Ureter (tissue), 1 donor: Measurements from ENCODE around the gene TRAF3. TPM values are rescaled to one million over a fixed set of nuclear protein-coding genes. Genes with fewer than 3 reads are reported as not detected.

ENCODE experiments used
- DNase-seq: peaks from one replicate; pipeline ENCODE4 v3.0.0-alpha.2; 2020; ENCODE audit warnings: low spot score
- total RNA-seq: library from RNA; stranded (reverse); gene quantifications from one replicate; pipeline ENCODE4 v1.2.4, GENCODE V29; 2023
- donor health status: DM: yes; HTN: yes; CAD: no.

Gene TRAF3
- 29.9 TPM for total RNA-seq

DNA sequence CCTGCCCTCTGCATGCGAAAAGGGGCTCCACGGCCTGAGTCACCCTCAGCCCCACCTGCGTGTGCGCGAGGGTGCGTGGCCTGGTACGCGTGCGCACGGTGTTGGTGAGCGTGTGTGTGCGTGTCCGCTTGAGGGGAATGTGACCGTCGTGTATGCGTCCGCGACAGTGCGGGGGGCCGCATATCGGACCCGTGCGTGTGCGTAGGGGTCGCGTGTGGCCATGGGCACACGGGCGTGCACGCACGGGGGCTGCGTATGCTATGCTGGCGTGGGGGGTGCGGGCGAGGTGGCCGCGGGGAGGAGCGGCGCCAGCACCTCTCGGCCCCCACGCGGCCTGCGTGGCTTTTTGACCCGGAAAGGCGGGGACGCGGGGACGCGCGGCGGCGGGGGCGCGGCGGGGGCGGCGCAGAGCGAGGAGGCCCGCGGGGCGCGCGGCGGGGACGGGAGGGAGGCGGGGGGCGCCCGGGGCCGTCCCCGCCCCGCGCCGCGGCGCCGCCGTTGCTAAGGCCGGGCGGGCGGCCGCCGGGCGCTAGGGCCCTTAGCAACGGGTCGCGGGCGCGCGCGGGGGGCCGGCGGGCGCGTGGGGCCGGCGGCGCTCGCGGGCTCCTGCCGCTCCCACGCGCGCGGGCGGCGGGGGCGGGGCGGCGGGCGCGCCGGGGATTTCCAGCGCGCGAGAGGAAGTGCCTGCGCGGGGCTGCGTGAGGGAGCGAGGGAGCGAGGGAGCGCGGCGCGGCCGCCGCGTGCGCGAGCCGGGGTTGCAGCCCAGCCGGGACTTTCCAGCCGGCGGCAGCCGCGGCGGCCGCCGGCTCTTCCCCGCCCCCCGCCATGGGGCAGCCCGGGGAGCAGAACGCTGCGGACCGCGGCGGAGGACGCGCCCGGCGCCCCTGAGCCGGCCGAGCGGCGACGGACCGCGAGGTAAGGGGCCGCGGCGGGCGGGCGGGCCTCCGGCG, at the start of gene TRAF3:
TSS of gene TRAF3 (plus strand) at position 689 of the 950 bp plus-strand sequence. CDS start 92,753 bp downstream, outside the sequence.
- peak; percentile 69 for DNase-seq

GRCh38 chr14:102728501-102728900, 48.7 kb upstream of the TRAF3 start:
- DNase-seq = no peak

DNA sequence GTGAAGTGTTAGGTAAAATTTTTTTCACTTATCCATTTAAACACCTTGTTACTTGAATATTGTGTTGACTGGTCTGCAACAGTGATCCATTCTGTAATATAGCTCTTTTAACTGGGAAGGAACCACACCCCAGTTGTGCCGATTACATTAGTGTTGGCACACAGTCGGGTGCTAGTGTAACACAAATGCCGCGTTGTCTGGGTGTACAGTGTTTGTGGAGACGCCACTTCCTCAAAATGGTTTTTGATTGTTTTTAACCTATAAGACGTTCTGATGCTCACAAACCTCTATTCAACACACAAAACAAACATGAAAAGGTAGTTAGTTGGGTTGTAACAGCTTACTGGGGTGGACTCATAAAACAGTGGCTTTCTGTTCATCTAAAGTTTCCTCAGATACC, 48.0 kb upstream of the TRAF3 start:
- no peak for DNase-seq

DNA sequence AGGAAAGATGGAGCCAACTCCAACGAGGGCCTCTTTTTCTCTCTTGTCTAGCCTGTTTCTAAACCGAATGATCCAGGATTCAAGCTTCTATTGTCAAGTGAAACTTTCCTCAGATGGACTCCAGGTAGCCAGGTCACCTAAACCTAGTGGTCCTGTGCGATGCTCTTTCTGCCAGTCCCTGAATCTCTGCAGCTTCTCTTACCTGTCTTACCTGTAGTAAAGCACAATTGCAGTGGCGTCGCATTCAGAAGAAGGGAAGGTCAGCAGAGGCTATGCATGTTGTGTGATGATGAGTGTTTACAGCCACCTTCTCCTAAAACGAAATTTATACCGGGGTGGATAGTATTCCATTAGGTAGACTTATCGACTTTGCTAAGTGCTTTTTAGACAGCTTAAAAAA, 47.4 kb upstream of the TRAF3 start:
- DNase-seq = no peak

GRCh38 chr14:102731101-102731870, 46.0 kb upstream of the TRAF3 start:
- DNase-seq = no peak

- DNase-seq = no peak
Observed at GRCh38 chr14:102731871-102732800, 45.1 kb upstream of the TRAF3 start.

- no peak for DNase-seq
Observed at GRCh38 chr14:102732924-102733323, 44.3 kb upstream of the TRAF3 start.

- no peak for DNase-seq
Observed at GRCh38 chr14:102733326-102733725, 43.9 kb upstream of the TRAF3 start.

DNA sequence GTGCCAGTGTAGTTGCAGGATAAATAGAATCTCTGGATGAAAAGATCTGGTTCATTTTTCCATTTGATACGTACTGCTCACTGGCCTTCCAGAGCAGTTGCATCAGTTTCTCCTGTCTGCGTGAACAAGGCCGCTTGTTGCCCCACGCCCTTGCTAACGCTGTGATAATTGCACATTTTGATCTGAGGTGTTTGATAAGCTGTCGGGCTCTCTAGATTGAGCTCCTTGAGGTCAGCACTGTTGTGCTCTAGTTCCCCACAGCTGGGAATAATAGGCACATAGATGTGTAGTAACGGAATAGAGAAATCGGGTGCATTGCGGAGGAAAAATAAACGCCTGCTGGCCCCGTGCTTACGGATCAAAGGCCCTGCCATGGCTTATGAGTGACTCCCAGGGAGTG, 42.8 kb upstream of the TRAF3 start:
- DNase-seq = no peak

DNA sequence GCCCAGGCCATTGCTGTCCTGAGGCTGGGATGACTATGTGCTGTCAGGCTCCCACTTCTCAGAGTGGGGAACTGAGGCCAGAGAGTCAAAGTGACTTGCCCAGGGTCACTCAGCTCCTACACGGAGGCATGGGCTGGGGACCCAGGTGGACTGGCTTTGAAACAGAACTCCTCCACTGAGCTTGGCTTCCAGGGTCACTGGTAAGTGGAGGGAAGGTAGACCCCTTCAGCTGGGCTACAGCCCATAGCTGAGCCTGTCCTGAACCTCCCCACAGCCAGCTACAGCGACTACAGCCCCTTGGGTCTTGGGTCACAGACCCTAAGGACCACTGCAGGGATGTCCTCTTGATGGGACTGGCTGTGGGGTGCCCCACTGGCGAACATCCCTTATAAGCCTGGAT, 40.3 kb upstream of the TRAF3 start:
- no peak for DNase-seq

GRCh38 chr14:102737402-102738372, 39.6 kb upstream of the TRAF3 start:
- no peak for DNase-seq

DNA sequence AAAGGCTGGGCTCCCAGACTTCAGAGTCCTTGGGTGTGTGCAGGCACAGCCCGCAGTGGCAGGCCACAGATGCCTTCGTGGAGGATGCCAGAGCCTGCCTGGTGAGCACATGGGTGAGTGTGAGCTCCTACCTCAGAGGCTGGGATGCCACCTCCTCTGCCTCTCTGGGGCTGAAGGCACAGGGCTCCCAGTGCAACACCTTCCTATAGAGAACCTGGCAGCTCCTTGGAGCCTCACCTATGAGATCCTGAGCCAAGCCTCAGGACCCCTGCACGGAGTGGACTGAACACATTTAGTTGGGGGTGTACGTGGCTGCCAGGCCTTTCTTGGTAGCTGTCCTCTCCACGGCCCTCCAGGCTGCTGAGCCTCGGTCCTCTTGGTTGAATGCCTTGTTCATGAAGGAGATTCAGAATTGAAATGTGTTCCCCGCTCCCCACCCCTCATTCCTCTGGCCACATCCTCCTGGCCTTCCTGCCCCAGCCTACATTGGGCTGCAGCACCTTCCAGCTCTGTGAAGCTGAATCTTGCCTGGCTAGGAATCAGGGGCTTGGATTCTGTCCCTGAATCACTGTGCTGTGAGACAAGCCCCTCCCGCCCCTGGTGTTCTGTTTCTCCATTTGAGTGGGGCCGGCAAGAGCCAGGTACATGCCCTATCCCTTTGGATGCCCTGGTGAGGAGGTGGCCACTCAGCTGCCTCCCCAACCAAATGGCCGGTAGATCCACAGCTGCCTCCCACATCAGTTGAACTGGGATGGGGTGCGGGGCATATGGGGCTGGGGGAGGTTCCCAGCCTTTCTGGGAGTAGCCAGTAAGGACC, 38.7 kb upstream of the TRAF3 start:
- no peak for DNase-seq

GRCh38 chr14:102739190-102739469, 38.1 kb upstream of the TRAF3 start:
- no peak for DNase-seq

GRCh38 chr14:102746634-102747438, 30.4 kb upstream of the TRAF3 start:
- no peak for DNase-seq

- no peak for DNase-seq
Observed at GRCh38 chr14:102748806-102749205, 28.4 kb upstream of the TRAF3 start.

GRCh38 chr14:102749393-102750305, 27.6 kb upstream of the TRAF3 start:
- DNase-seq = no peak

DNA sequence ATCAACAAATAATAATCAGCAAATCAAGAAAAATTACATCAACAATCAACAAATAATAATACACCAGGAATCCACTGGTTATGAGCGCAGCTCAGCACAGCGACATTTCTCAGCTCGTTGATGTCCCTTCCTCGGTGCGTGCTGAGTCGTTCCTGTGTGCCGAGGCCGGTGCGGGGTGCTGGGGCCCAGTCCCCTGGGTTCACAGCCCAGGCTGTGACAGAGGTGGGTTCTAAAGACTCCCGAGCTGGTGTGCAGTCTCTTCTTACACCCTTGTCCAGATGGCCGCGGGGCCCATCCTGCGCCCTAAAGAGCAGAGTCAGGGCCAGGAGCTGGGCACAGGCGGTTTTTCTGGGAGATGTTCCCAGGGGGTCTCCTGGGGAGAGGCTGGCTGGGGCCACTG, 26.9 kb upstream of the TRAF3 start:
- no peak for DNase-seq

DNA sequence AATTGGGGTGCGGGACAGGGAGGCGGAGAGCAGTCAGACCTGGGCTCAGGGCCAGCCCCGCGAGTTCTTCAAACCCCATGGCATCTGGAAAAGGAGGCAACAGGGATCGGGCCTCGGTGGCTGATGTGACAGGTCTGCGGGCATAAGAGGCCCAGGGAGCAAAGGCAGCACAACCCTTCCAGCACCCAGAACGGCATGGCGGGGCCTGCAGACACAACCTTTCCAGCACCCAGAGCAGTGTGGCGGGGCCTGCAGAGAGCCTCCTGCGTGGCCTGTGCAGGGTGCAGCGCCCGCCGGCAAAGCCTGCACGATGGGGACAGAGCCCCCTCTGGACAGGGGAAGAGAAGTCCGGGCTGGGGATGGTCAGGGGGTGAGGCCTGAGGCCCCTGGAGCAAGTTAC, 26.2 kb upstream of the TRAF3 start:
- DNase-seq = no peak
